ENCODE results near the gene CISD1.

Gene CISD1

GRCh38 chr10:58265249-58265648 is 3.7 kb upstream of the CISD1 start:
- in situ Hi-C loops (cut with MboI; ENCODE audit: low sequenced_read_pairs): no loop called here

DNA sequence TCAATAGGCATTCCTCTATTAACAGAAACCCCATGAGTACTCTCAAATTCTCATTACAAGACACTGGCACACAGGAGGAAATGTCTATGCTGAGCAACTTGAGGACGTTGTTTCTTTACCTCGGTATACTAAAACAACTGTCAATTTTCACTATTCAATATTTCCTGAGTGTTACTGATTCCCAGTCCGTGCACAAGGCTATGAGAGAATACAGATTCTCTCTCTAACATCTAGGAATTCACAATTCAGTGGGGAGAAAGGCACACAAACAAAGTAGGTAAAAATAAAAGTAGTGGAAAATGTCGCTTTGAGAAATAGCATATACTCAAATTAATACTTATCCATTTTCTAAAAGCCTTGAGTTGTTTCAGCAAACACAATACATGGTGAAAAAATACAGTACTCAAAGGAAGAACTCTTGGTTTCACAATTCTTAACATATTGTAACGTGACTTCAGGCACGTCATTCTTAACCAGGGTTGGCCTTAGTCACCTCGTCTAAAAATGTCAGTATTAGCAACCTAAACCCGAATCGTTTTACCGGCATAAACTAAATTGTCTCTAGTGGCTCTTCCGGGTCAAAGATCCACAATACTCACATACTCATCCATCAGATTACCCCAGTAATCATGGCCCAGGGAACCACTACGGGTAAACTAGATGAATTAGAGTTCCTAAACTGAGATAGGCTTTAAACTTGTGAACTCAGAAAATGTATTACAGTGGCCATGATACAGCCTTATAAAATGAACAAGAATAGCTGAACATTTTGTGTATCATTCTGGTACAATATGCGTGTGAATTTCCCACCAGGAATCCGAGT is 2.7 kb upstream of the CISD1 start:
- in situ Hi-C loops (cut with MboI; ENCODE audit: low sequenced_read_pairs): no loop called here

DNA sequence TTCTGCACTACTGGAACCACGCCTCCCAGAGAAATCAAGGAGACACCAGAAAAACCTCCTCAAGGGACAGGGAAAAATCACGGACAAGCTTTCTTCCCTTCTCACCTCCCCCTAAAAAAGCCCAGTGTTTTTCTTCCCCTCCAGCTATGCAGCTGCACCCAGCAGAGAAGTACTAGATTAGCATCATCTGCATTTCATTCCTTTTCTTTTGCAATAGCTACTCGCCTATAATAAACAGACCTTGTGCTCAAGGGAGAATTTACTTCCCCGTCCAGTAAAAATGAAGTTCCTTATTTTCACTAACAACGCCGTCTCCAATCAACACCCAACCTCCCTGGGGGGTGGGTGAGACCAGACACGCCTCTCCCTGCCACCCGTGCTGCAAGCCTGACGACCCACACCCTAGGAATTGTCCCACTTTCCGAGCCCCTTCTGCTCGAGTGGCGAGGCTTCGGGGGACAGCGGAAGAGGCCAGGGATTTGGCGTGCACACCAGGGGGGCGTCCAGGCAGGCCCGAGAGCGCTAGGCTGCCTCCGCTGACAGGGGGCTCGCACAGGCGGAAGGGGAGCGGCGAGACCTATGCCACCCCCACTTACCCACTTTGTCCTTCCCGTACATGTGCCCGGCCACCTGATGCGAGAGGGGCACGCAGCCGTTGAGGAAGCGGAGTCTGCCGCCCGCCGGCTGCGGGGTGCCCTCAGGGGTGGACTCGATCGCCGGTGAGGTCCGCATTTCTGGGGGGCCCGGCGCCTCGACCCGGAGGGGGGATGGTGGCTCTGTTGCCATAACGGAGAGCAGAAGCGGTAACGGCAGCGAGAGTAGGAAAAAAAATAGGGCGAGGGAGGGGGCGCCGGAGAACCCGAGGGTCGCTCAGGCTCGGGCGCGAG is 1.9 kb upstream of the CISD1 start:
- in situ Hi-C loops (cut with MboI; ENCODE audit: low sequenced_read_pairs): no loop called here

- in situ Hi-C loops (cut with MboI; ENCODE audit: low sequenced_read_pairs): no loop called here
Measured at GRCh38 chr10:58267713-58268453, 1.1 kb upstream of the CISD1 start, which contains the start of gene IPMK. TSS of gene IPMK (minus strand) at chr10:58267894. CDS start at chr10:58267611, 283 bp downstream.

- in situ Hi-C loops (cut with MboI; ENCODE audit: low sequenced_read_pairs): no loop called here
Measured at GRCh38 chr10:58268454-58268945, 462 bp upstream of the CISD1 start.

GRCh38 chr10:58269782-58270290 is 874 bp downstream of the CISD1 start:
- in situ Hi-C loops (cut with MboI; ENCODE audit: low sequenced_read_pairs): no loop called here

DNA sequence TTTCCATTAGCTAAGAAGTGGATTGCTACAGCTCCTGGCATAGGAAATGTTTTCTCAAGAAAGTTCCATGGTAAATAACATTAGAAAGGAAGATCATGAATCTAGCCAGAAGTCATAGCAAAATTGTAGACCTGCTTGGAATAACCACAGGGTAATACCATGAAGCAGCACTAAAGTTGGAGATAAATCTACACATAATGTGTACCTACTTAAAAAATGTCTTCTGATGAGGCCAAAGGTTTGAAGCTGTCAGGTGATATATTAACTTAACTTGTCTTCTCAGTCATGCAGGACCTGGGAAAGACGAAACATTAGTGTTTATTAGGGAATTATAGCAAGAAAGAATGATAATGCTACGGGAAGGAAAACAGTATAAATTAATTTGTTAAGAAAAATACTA is 6.3 kb downstream of the CISD1 start:
- in situ Hi-C loops (cut with MboI; ENCODE audit: low sequenced_read_pairs): no loop called here

- in situ Hi-C loops (cut with MboI; ENCODE audit: low sequenced_read_pairs): no loop called here
Measured at GRCh38 chr10:58275908-58276307, 6.9 kb downstream of the CISD1 start.

DNA sequence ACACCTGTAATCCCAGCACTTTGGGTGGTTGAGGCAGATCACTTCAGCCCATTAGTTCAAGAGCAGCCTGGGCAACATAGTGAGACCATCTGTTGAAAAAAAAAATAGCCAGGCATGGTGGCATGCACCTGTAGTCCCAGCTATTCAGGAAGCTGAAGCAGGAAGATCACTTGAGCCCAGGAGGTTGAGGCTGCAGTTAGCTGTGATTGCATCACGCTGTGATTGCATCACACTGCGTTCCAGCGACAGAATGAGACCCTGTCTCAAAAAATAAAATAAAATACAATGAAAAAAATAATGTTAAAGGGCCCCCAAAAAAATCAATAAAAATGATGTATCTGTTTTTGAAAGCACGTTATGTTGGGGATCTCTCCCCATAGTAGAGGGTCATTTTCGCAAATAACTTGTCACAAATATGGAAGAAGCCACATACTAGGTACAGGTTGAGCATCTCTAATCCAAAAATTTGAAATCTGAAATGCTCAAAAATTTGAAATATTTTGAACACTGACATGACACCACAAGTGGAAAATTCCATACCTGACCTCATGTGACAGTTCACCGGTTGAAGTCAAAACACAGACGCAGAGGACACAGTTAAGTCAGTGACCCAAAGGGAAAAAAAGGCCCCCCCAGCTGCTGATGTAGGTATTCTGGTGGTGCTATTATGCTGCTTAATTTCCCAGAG is 9.5 kb downstream of the CISD1 start:
- in situ Hi-C loops (cut with MboI; ENCODE audit: low sequenced_read_pairs): no loop called here

DNA sequence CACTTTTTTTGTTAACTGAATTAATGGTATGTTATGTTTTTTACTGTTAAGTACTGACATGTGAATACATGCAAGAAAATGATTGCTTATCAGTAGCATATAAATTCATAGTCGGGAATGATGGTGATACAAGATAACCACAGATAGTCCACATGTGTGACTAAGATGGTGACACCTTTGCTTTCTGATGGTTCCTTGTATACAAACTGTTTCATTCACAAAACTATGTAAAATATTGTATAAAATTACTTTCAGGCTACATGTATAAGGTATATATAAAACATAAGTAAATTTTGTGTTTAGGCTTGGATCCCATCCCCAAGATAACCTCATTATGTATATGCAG is 10.0 kb downstream of the CISD1 start:
- in situ Hi-C loops (cut with MboI; ENCODE audit: low sequenced_read_pairs): no loop called here

GRCh38 chr10:58280477-58280876 is 11.5 kb downstream of the CISD1 start:
- in situ Hi-C loops (cut with MboI; ENCODE audit: low sequenced_read_pairs): no loop called here

- in situ Hi-C loops (cut with MboI; ENCODE audit: low sequenced_read_pairs): no loop called here
Measured at GRCh38 chr10:58281092-58281752, 12.3 kb downstream of the CISD1 start.

DNA sequence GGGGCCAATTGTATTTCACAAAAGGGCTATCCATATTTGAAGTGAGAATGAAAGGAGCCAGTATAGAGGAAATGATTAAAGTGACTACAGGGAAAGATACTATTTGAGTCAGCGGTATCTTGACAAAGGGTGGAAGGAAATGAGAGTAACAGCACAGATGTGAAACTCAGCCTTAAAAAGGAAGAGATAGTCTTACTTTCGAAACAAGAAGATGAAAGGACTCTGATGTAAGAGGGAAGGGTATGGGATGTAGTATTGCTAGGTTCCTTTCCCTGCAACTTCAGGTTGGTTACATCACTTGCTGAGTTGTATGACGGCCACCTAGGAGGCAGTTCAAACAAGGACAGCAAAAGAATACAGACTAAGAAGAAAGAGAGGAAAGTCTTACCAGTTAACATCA is 13.7 kb downstream of the CISD1 start:
- in situ Hi-C loops (cut with MboI; ENCODE audit: low sequenced_read_pairs): no loop called here

DNA sequence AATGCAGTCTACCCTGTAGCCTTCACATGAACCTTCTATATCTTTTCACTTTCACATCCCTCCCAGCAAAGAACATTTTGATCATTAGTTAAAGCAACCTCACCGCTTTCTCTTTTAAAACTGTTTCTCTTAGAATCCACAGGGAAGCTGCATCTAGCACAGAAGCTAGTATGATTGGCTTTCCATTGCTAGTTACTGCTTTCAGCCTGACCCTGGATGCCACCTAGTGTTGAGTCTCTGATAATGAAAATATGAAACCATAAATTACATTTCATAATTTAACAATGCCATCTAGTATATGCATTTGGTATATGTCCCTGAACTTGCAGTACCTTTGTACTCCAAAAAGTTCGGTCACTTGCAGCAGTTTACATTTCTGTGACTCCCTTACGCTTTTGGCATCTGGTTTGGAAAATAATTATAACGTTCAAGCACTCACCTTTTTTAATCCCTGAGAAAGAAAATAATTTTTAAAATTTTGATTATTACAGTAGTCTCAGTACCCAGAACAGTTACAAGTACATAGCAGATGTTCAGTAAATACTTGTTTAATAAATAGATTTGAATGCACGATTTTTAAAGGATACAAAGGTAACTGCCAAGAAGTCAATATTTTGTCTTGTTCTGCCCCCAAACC is 22.7 kb downstream of the CISD1 start:
- in situ Hi-C loops (cut with MboI; ENCODE audit: low sequenced_read_pairs): loop anchor here (10.0 kb wide), 1 partner anchor 107 kb away; no protein-coding TSS in a partner anchor

GRCh38 chr10:58293989-58294388 is 25.0 kb downstream of the CISD1 start:
- in situ Hi-C loops (cut with MboI; ENCODE audit: low sequenced_read_pairs): loop anchor here (10.0 kb wide), 1 partner anchor 109 kb away; no protein-coding TSS in a partner anchor

DNA sequence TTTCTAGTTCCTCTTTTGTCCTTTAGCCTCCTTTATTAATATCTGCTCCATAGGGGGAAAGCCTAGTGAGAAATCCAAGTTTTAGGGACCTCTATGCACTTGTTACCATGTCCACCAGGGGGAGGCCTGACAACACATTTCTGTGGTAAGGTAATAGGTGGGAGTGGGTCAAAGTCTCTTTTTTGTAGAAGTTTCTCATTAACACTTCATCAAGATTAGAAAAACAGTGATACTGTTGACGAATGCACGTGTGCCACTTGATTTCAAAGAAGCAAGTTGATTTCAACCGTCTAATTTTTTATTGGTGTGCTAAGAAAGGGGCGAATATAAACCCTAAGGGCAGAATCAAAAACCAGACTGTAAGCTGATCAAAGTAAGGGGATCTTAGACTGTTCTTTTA is 30.6 kb downstream of the CISD1 start:
- in situ Hi-C loops (cut with MboI; ENCODE audit: low sequenced_read_pairs): loop anchor here (10.0 kb wide), 1 partner anchor 115 kb away; no protein-coding TSS in a partner anchor

DNA sequence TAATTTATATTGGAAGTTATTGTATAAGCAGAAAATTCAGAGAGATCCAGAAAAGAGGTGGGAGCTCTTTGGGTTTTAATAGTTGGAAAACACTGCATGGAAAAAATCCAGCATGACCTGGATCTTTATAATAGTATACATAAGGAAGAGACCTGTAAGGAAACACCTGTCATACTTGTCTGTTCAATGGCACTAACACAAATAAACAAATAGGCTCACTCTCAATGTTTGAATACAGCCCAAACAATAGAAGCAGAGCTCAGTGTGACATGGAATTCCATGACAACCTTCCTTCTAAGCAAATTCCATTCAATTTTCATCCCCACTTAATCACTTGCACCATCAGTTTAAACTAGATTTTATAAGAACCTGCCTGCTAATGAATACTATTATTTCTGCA is 31.7 kb downstream of the CISD1 start:
- in situ Hi-C loops (cut with MboI; ENCODE audit: low sequenced_read_pairs): no loop called here

DNA sequence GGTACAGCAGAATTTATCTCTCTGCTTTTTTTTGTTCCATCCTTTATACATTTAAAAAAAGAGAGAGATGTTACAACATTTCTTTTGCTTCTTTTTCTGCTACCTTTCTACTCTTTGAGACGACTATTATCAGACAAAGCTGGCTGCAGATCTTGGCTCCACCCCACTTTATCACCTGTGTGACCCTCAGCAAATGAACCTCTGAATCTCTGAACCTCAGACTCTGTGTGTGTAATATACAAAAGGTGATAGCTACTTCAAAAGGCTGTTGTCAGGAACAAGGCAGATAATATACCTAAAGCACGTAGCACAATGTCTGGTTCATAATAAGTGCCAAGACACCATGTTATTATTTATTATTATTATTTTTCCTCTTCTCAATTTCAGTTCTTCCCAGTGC is 33.3 kb downstream of the CISD1 start:
- in situ Hi-C loops (cut with MboI; ENCODE audit: low sequenced_read_pairs): no loop called here

- in situ Hi-C loops (cut with MboI; ENCODE audit: low sequenced_read_pairs): no loop called here
Measured at GRCh38 chr10:58304099-58304633, 35.2 kb downstream of the CISD1 start.

All from HL-60/S4 treated with phorbol 12-myristate 13-acetate at 8.2 ng/mL for 4 days and 3 days (cell line).